HG03520 (cell line): ENCODE results near the gene UPP1.
A peak's percentile ranks its signal among the peaks of the same experiment; 100 is the strongest.
"Not testable (repeated sequence)": the region's sequence is repeated elsewhere in the genome, so short reads cannot be mapped to it uniquely, and the experiment has no call there.

ENCODE experiments used
- ATAC-seq: cut with Tn5 transposase; IDR thresholded peaks from one replicate; pipeline ENCODE4 v1.9.1; 2021; ENCODE audit warnings: mild to moderate bottlenecking, moderate library complexity; ENCODE audit not compliant: unreplicated experiment

UPP1 gene

GRCh38 chr7:48109848-48110663 is 21.0 kb downstream of the UPP1 start:
- ATAC-seq: peak; percentile 80

- ATAC-seq: no peak
These were observed 21.8 kb downstream of the UPP1 start for GRCh38 chr7:48110868-48111267.

GRCh38 chr7:48111596-48111995 is 22.5 kb downstream of the UPP1 start:
- no peak for ATAC-seq

- ATAC-seq: no peak
These were observed 23.5 kb downstream of the UPP1 start for GRCh38 chr7:48112401-48113165.

GRCh38 chr7:48113275-48113674 is 24.2 kb downstream of the UPP1 start:
- no peak for ATAC-seq

GRCh38 chr7:48114115-48114514 is 25.1 kb downstream of the UPP1 start:
- no peak for ATAC-seq

- ATAC-seq: no peak
These were observed 25.5 kb downstream of the UPP1 start for GRCh38 chr7:48114589-48114988.

- no peak for ATAC-seq
These were observed 27.0 kb downstream of the UPP1 start for GRCh38 chr7:48116043-48116442.

GRCh38 chr7:48118041-48118440 is 29.0 kb downstream of the UPP1 start:
- no peak for ATAC-seq

GRCh38 chr7:48120536-48120935 is 31.5 kb downstream of the UPP1 start:
- ATAC-seq: not testable (repeated sequence)

- no peak for ATAC-seq
These were observed 37.0 kb downstream of the UPP1 start for GRCh38 chr7:48126037-48126436.

- ATAC-seq: peak; percentile 81
These were observed 41.6 kb downstream of the UPP1 start for GRCh38 chr7:48130658-48131108.

- ATAC-seq: no peak
These were observed 43.7 kb downstream of the UPP1 start for GRCh38 chr7:48132792-48133191.

GRCh38 chr7:48139459-48139858 is 50.4 kb downstream of the UPP1 start:
- ATAC-seq: no peak

- no peak for ATAC-seq
These were observed 51.1 kb downstream of the UPP1 start for GRCh38 chr7:48140001-48140681.

GRCh38 chr7:48141521-48141920 is 52.5 kb downstream of the UPP1 start:
- no peak for ATAC-seq

GRCh38 chr7:48144291-48144768 is 55.3 kb downstream of the UPP1 start:
- no peak for ATAC-seq

GRCh38 chr7:48147078-48147591 is 58.1 kb downstream of the UPP1 start:
- no peak for ATAC-seq

GRCh38 chr7:48147690-48148089 is 58.6 kb downstream of the UPP1 start:
- ATAC-seq: not testable (repeated sequence)

GRCh38 chr7:48148311-48148710 is 59.2 kb downstream of the UPP1 start:
- ATAC-seq: no peak

- no peak for ATAC-seq
These were observed 60.0 kb downstream of the UPP1 start for GRCh38 chr7:48149058-48149457.
